A549 (cell line): ENCODE results near the gene TMEM232. TPM values are rescaled to one million over a fixed set of nuclear protein-coding genes. Genes with fewer than 3 reads are reported as not detected.
A peak's percentile ranks its signal among the peaks of the same experiment; 100 is the strongest.

Experiments
- ATAC-seq, 2 experiments: fragments of 200-7000 bp in 1 of 2; fragments of >200 bp in 1 of 2; cut with Nextera tagmentation in 1 of 2; cut with Tn5 transposase in 1 of 2; 3 replicates each; pipeline versions ENCODE4 v1.8.0 to v1.9.1; 2018 to 2020; ENCODE audit warnings: mild to moderate bottlenecking in 1 of 2, moderate library complexity in 1 of 2
- CTCF ChIA-PET: fragments of 300-600 bp; sonication (Branson Sonifier 250); formaldehyde crosslinking; extraction: SDS; loops from one replicate; lab custom pipeline; 2021; ENCODE audit warnings: antibody characterized with exemption, inconsistent platforms; lab: Yijun Ruan, JAX
- POLR2A ChIA-PET: fragments of 350-600 bp; formaldehyde crosslinking; extraction: SDS; loops from one replicate; lab custom pipeline; 2021; ENCODE audit warnings: antibody characterized with exemption, inconsistent platforms; lab: Yijun Ruan, JAX
- DNase-seq, 2 experiments: peaks; one replicate each; pipeline versions ENCODE4 v3.0.0 to v3.0.0-alpha.2; 2011 to 2016; ENCODE audit warnings: low read depth in 1 of 2, low spot score in 1 of 2
- FAIRE-seq: peaks from 2 replicates; lab custom pipeline; 2011; peaks lifted over from hg19 to GRCh38; lab: Jason Lieb, UNC
- H3K27ac ChIP-seq, 2 experiments: fragments of >200 bp; sonication (Bioruptor Twin); formaldehyde crosslinking; 3 replicates each; pipeline ENCODE4 v1.5.1; 2016 to 2017
- H3K4me1 ChIP-seq: fragments of >200 bp; sonication (Bioruptor Twin); formaldehyde crosslinking; 3 replicates; pipeline ENCODE4 v1.6.1; 2016
- H3K4me2 ChIP-seq: fragments of >200 bp; sonication (Bioruptor Twin); formaldehyde crosslinking; 3 replicates; pipeline ENCODE4 v1.6.1; 2016
- H3K4me3 ChIP-seq: fragments of >200 bp; sonication (Bioruptor Twin); formaldehyde crosslinking; 3 replicates; pipeline ENCODE4 v1.5.1; 2016
- H3K9me3 ChIP-seq: fragments of >200 bp; sonication (Bioruptor Twin); formaldehyde crosslinking; 3 replicates; pipeline ENCODE4 v1.6.1; 2016
- ATOH8 ChIP-seq: fragments of 250-450 bp; sonication (Bioruptor Pico); IDR thresholded peaks from 2 replicates; pipeline ENCODE4 v1.5.0; 2020; ENCODE audit warnings: low read depth, mild to moderate bottlenecking, moderate library complexity
- CBX8 ChIP-seq: fragments of 200-600 bp; sonication (generic); IDR thresholded peaks from 2 replicates; pipeline ENCODE4 v1.6.1; 2016
- CEBPB ChIP-seq, 2 experiments: fragments of >200 bp in 1 of 2; sonication (Bioruptor Twin) in 1 of 2; formaldehyde crosslinking in 1 of 2; IDR thresholded peaks; 2 replicates each; pipeline ENCODE4 v1.6.1; 2012 to 2016
- GATA3 ChIP-seq: IDR thresholded peaks from 2 replicates; pipeline ENCODE4 v1.6.1; 2012; ENCODE audit warnings: borderline replicate concordance
- HOXA7 ChIP-seq: fragments of 250-450 bp; sonication (Bioruptor Pico); IDR thresholded peaks from 2 replicates; pipeline ENCODE4 v1.5.0; 2020; ENCODE audit warnings: mild to moderate bottlenecking, moderate library complexity
- HOXB5 ChIP-seq: fragments of 250-450 bp; sonication (Bioruptor Pico); IDR thresholded peaks from 2 replicates; pipeline ENCODE4 v1.5.0; 2020; ENCODE audit warnings: mild to moderate bottlenecking, moderate library complexity
- KDM1A ChIP-seq: fragments of 200-600 bp; sonication (generic); IDR thresholded peaks from 2 replicates; pipeline ENCODE4 v1.6.1; 2016; ENCODE audit warnings: low read depth, mild to moderate bottlenecking
- KDM5A ChIP-seq: fragments of 200-600 bp; sonication (generic); IDR thresholded peaks from 2 replicates; pipeline ENCODE4 v1.6.1; 2016; ENCODE audit warnings: antibody characterized with exemption, mild to moderate bottlenecking
- MAX ChIP-seq: IDR thresholded peaks from 2 replicates; pipeline ENCODE4 v1.6.1; 2012
- MYC ChIP-seq: IDR thresholded peaks from 2 replicates; pipeline ENCODE4 v1.6.1; 2012; ENCODE audit warnings: mild to moderate bottlenecking, inconsistent platforms, low read length, improper control_type of control experiment, borderline replicate concordance
- NFE2L2 ChIP-seq: fragments of 150-350 bp; conservative IDR thresholded peaks from 2 replicates; pipeline ENCODE4 v1.6.1; 2014; ENCODE audit warnings: low read length
- NR3C1 ChIP-seq: fragments of >200 bp; sonication (Bioruptor Twin); formaldehyde crosslinking; IDR thresholded peaks from 3 replicates; pipeline ENCODE4 v1.6.1; 2017
- POLR2AphosphoS2 ChIP-seq: conservative IDR thresholded peaks from 2 replicates; pipeline ENCODE4 v1.6.1; 2012; ENCODE audit warnings: low read length, improper control_type of control experiment, inconsistent platforms
- SREBF2 ChIP-seq: fragments of 450-650 bp; IDR thresholded peaks from 2 replicates; pipeline ENCODE4 v1.6.1; 2014; ENCODE audit warnings: mild to moderate bottlenecking, moderate library complexity
- TFCP2L1 ChIP-seq: fragments of 250-450 bp; sonication (Bioruptor Pico); IDR thresholded peaks from 2 replicates; pipeline ENCODE4 v1.5.0; 2021; ENCODE audit warnings: mild to moderate bottlenecking
- TP53 ChIP-seq: fragments of 250-450 bp; sonication (Bioruptor Pico); IDR thresholded peaks from 2 replicates; pipeline ENCODE4 v1.5.0; 2021; ENCODE audit warnings: mild to moderate bottlenecking, moderate library complexity
- ZFP36 ChIP-seq: fragments of 450-650 bp; IDR thresholded peaks from 2 replicates; pipeline ENCODE4 v1.6.1; 2014; ENCODE audit warnings: borderline replicate concordance; ENCODE audit not compliant: partially characterized antibody
- ZNF302 ChIP-seq: fragments of 250-450 bp; sonication (Bioruptor Pico); IDR thresholded peaks from 2 replicates; pipeline ENCODE4 v1.9.0; 2021; ENCODE audit warnings: inconsistent platforms, mild to moderate bottlenecking, moderate library complexity
- WGBS: methylation state at CpG from one replicate; pipeline ENCODE4 v1.1.6; 2017; ENCODE audit errors: missing lambda C conversion rate; 5-methylcytosine and 5-hydroxymethylcytosine counted together
- polyA plus RNA-seq, 4 experiments: library from polyadenylated mRNA; depleted of rRNA in 3 of 4; stranded (reverse); fragments of >200 nt; fragmentation: RNase III in 1 of 4; extraction: RNeasy Plus Mini Kit Qiagen cat#74134 plus additional on column Dnase treatment in 1 of 4; gene quantifications; 2 replicates in 3 of 4; 3 replicates in 1 of 4; pipeline ENCODE4 v1.2.3, GENCODE V29; 2011 to 2017
- TF ChIP-seq, protein P1 (sequence below): fragments of >200 bp; sonication (Bioruptor Twin); formaldehyde crosslinking; IDR thresholded peaks from 3 replicates; pipeline ENCODE4 v1.5.1; 2016

Gene TMEM232
- polyA plus RNA-seq, 2 of the 4 experiments (the other 2 are of a cell fraction), result 0.12 to 0.39 TPM

DNA sequence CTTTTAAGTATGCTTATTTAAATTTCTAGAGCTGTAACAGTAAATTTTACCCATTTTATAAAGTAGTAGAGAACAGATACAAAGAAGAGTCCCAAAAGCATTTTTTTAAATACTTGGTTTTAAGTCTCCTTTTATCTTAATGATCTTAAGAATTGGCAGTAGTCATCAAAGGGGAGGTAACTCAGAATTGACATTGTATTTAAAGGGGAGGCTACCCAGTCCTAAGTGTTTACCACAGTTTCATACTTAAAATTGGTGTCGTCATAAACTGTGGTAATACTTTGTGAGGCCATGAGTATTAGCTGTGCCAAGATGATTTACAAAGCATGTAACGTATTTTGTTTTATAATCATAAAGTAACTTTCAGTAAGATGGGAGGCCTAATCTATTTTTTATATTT is 27.1 kb upstream of the TMEM232 start:
- DNase-seq (no peak), FAIRE-seq (no peak), ATAC-seq (no peak)
- no peak for TF ChIP-seq TP53 (CRISPR knock-in tag)
- no peak for TF ChIP-seq NFE2L2
- no peak for TF ChIP-seq SREBF2
- Histone ChIP-seq H3K9me3 (no peaks in the 10 kb centered on the region), H3K4me3 (no peak overlapping the region), H3K4me2 (no peak overlapping the region), H3K27ac (no peak overlapping the region), H3K4me1 (no peaks in the 10 kb centered on the region)
- 90% methylated on average over 2 of the region's 2 CpGs for WGBS
- ChIA-PET CTCF (interaction anchor here (0.6 kb wide), 1 partner anchor 526 kb away, joined by 3 read pairs; no protein-coding TSS in a partner anchor), POLR2A (no interaction called here)

GRCh38 chr5:110752953-110753352 is 26.5 kb upstream of the TMEM232 start:
- ChIA-PET POLR2A (no interaction called here), CTCF (interaction anchor here (0.6 kb wide), 1 partner anchor 526 kb away, joined by 3 read pairs; no protein-coding TSS in a partner anchor)
- Histone ChIP-seq H3K4me3 (no peak overlapping the region), H3K9me3 (no peaks in the 10 kb centered on the region), H3K4me1 (no peaks in the 10 kb centered on the region), H3K27ac (no peak overlapping the region), H3K4me2 (no peak overlapping the region)
- TF ChIP-seq MYC (no peak), CBX8 (no peak), ZNF302 (no peak), SREBF2 (no peak), KDM1A (no peak), ATOH8 (CRISPR knock-in tag) (no peak), HOXA7 (CRISPR knock-in tag) (no peak), CEBPB (IDR thresholded peaks at IDR 0.05) (no peak), HOXB5 (CRISPR knock-in tag) (no peak), MAX (no peak), KDM5A (no peak), NR3C1 (no peak), POLR2AphosphoS2 (no peak), ZFP36 (no peak), GATA3 (no peak), TFCP2L1 (CRISPR knock-in tag) (no peak)
- TF ChIP-seq, protein P1, sequence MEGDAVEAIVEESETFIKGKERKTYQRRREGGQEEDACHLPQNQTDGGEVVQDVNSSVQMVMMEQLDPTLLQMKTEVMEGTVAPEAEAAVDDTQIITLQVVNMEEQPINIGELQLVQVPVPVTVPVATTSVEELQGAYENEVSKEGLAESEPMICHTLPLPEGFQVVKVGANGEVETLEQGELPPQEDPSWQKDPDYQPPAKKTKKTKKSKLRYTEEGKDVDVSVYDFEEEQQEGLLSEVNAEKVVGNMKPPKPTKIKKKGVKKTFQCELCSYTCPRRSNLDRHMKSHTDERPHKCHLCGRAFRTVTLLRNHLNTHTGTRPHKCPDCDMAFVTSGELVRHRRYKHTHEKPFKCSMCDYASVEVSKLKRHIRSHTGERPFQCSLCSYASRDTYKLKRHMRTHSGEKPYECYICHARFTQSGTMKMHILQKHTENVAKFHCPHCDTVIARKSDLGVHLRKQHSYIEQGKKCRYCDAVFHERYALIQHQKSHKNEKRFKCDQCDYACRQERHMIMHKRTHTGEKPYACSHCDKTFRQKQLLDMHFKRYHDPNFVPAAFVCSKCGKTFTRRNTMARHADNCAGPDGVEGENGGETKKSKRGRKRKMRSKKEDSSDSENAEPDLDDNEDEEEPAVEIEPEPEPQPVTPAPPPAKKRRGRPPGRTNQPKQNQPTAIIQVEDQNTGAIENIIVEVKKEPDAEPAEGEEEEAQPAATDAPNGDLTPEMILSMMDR, result no peak
- ATAC-seq (no peak), DNase-seq (no peak), FAIRE-seq (no peak)
- 96% methylated on average over 1 of the region's 1 CpG for WGBS

DNA sequence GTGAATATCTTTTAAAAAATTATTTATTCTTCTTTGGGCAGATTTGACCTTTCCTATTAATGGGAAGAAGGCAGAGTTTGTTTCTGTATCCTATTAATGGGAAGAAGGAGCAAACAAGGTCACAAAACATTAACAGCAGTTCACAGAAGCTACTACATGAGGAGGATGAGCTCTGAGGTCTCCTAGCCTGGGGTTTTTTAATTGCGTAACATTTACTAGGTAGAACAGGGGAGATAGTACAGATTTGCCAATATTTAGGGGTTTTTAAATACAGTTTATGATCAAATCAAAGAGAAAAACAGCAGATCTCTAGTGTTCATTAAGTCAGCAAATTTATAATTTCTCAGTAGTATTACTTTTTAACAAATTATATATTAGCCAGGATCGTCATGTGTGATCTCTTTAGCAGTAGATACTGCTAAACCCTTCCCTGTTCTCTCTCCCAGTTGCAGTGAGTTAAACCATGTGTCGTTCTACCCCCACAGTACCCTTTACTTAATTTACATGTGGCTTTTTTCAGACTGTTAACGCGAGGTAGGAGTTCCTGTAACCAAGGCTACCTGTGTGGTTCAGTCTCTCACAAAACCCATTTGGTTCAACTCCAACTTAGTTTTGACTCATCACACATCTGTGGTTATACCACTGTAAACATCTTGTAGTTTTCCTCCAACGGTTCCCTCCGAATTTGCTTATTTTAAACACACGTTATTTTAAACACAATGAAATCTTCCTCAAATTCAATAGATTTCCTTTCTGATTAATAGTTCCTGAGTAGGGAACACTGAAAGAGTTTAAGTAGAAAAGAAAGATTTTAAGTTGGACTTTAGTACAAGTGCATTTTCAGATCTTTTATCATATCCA is 25.7 kb upstream of the TMEM232 start:
- Histone ChIP-seq H3K27ac (no peak overlapping the region), H3K4me1 (no peaks in the 10 kb centered on the region), H3K4me2 (no peak overlapping the region), H3K4me3 (no peak overlapping the region), H3K9me3 (no peaks in the 10 kb centered on the region)
- ChIA-PET POLR2A (no interaction called here), CTCF (no interaction called here)
- no peak for DNase-seq
- no peak for ATAC-seq
- 90% methylated on average over 8 of the region's 8 CpGs for WGBS
- FAIRE-seq, result no peak
- TF ChIP-seq CBX8, result no peak
- TF ChIP-seq CEBPB (IDR thresholded peaks at IDR 0.05), result peak in 1 of 2 experiments; percentile 19; a peak in 1 of 4 replicates
